Spleen (tissue), 7 donors: ENCODE data around the gene HCN3.

Source experiments
- CTCF ChIP-seq, 11 experiments: fragments of 200-600 bp in 7 of 11; fragments of 450-650 bp in 4 of 11; sonication (generic) in 4 of 11; IDR thresholded peaks in 8 of 11; conservative IDR thresholded peaks in 3 of 11; 1 replicate in 7 of 11; 2 replicates in 4 of 11; pipeline versions ENCODE4 v1.4.0 to v1.8.0; 2016 to 2021; ENCODE audit warnings: antibody characterized with exemption in 11 of 11, inconsistent platforms in 4 of 11, mild to moderate bottlenecking in 1 of 11
- POLR2A ChIP-seq, 3 donors: fragments of 450-650 bp; IDR thresholded peaks; one replicate each; pipeline ENCODE4 v1.5.1; 2017; ENCODE audit warnings: antibody characterized with exemption in 3 of 3, mild to moderate bottlenecking in 1 of 3
- POLR2AphosphoS5 ChIP-seq, 3 donors: sonication (generic); formaldehyde crosslinking; IDR thresholded peaks; one replicate each; pipeline ENCODE4 v1.5.1; 2017; ENCODE audit warnings: antibody characterized with exemption in 3 of 3
- donor health status: DM: no; HTN: no; CAD: no; lungs with moderate emphysema.
- donor health status: DM: no; HTN: no; CAD: no.
- donor health status: DM: no; HTN: no; CAD: no.

GRCh38 chr1:155261493-155261851 is 15.8 kb upstream of the HCN3 start:
- TF ChIP-seq CTCF (IDR thresholded peaks at IDR 0.05 in 8 of 11, conservative IDR thresholded peaks at IDR 0.05 in 3 of 11) (no peak), POLR2A (IDR thresholded peaks at IDR 0.05) (no peak), POLR2AphosphoS5 (IDR thresholded peaks at IDR 0.05) (no peak)
